ENCODE results near the gene ZSCAN25.

DNA sequence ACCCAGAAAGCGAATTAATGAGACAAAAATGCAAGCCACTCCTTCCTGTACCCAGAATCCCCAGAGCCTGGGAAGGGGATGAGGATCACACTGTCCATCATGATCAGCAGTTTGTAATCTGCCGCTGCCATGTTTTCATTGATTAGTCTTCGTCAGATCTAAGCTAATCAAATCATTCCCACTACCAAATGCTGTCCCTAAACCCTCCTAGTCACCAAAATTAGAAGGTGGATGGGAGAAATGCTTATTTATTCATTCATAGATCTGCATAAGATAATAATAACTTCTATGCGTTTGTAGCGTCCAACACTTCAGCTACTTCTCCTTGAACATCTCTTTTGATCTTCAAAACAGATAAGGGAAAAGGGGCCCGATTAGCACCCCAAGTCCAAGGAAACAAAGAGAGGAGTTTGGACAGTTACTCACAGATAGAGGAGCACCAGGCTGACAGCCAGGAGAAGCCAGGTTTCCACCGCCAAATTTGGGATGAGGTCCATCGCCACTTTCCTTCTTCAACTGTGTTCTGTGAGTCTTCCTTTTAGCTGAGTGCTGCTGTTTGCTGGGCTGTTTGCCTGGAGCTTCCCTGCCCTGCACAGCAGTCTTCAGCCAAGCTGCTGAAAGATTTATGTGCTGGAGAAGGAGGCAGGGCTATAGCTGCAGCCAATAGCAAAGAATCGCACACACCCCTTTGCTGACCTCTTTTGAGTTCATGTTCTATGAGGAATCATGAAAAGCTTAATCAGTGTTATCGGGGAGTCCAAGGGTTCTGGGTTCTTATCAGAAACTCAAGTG lies 62.9 kb downstream of the ZSCAN25 start, which contains the start of gene CYP3A5:
- TF ChIP-seq RAD21 (conservative IDR thresholded peaks at IDR 0.05): no peak
- TF ChIP-seq, protein P1, sequence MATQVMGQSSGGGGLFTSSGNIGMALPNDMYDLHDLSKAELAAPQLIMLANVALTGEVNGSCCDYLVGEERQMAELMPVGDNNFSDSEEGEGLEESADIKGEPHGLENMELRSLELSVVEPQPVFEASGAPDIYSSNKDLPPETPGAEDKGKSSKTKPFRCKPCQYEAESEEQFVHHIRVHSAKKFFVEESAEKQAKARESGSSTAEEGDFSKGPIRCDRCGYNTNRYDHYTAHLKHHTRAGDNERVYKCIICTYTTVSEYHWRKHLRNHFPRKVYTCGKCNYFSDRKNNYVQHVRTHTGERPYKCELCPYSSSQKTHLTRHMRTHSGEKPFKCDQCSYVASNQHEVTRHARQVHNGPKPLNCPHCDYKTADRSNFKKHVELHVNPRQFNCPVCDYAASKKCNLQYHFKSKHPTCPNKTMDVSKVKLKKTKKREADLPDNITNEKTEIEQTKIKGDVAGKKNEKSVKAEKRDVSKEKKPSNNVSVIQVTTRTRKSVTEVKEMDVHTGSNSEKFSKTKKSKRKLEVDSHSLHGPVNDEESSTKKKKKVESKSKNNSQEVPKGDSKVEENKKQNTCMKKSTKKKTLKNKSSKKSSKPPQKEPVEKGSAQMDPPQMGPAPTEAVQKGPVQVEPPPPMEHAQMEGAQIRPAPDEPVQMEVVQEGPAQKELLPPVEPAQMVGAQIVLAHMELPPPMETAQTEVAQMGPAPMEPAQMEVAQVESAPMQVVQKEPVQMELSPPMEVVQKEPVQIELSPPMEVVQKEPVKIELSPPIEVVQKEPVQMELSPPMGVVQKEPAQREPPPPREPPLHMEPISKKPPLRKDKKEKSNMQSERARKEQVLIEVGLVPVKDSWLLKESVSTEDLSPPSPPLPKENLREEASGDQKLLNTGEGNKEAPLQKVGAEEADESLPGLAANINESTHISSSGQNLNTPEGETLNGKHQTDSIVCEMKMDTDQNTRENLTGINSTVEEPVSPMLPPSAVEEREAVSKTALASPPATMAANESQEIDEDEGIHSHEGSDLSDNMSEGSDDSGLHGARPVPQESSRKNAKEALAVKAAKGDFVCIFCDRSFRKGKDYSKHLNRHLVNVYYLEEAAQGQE (IDR thresholded peaks at IDR 0.05; ENCODE audit: borderline replicate concordance): no peak

Measured in neural cell (in vitro differentiated cells).